GM12865 (cell line): ENCODE data around the gene OTOR.

Experiments
- DNase-seq: peaks from one replicate; pipeline ENCODE4 v3.0.0; 2010; ENCODE audit warnings: low read depth
- H3K4me3 ChIP-seq: 2 replicates; pipeline ENCODE4 v1.5.1; 2011; ENCODE audit warnings: mild to moderate bottlenecking, low read depth, low read length, control low read depth
- TF ChIP-seq, protein P1 (sequence below): IDR thresholded peaks from 2 replicates; pipeline ENCODE4 v1.5.1; 2011; ENCODE audit warnings: low read length, control low read depth, low read depth, inconsistent platforms; ENCODE audit not compliant: insufficient read depth; ENCODE audit errors: missing control alignments

Gene OTOR

DNA sequence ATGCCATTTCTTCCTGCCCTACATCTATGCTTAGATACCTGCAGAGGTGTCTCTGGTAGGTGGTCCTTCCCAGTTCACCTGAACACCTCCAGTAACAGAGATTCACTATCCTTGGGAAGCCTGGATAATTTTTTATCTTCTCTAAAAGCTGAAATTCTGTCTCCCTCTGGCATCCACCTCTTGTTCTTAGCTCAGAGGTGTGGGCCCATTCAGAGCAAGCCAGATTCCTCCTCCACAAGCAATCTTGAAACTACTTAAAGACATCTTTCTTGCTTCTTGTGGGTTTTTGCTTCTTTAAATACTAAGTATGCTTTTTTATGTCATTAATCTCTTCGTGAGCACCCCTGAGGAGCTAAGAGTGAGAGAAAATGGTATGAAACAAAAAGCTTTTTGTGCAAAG, 28.7 kb upstream of the OTOR start:
- DNase-seq = no peak
- no peak overlapping the region for H3K4me3 ChIP-seq
- TF ChIP-seq, protein P1, sequence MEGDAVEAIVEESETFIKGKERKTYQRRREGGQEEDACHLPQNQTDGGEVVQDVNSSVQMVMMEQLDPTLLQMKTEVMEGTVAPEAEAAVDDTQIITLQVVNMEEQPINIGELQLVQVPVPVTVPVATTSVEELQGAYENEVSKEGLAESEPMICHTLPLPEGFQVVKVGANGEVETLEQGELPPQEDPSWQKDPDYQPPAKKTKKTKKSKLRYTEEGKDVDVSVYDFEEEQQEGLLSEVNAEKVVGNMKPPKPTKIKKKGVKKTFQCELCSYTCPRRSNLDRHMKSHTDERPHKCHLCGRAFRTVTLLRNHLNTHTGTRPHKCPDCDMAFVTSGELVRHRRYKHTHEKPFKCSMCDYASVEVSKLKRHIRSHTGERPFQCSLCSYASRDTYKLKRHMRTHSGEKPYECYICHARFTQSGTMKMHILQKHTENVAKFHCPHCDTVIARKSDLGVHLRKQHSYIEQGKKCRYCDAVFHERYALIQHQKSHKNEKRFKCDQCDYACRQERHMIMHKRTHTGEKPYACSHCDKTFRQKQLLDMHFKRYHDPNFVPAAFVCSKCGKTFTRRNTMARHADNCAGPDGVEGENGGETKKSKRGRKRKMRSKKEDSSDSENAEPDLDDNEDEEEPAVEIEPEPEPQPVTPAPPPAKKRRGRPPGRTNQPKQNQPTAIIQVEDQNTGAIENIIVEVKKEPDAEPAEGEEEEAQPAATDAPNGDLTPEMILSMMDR = no peak

- H3K4me3 ChIP-seq = peak overlapping the region; percentile 82
- TF ChIP-seq, protein P1 = no peak
- DNase-seq = no peak
Observed at GRCh38 chr20:16729080-16729479, 19.1 kb upstream of the OTOR start.

DNA sequence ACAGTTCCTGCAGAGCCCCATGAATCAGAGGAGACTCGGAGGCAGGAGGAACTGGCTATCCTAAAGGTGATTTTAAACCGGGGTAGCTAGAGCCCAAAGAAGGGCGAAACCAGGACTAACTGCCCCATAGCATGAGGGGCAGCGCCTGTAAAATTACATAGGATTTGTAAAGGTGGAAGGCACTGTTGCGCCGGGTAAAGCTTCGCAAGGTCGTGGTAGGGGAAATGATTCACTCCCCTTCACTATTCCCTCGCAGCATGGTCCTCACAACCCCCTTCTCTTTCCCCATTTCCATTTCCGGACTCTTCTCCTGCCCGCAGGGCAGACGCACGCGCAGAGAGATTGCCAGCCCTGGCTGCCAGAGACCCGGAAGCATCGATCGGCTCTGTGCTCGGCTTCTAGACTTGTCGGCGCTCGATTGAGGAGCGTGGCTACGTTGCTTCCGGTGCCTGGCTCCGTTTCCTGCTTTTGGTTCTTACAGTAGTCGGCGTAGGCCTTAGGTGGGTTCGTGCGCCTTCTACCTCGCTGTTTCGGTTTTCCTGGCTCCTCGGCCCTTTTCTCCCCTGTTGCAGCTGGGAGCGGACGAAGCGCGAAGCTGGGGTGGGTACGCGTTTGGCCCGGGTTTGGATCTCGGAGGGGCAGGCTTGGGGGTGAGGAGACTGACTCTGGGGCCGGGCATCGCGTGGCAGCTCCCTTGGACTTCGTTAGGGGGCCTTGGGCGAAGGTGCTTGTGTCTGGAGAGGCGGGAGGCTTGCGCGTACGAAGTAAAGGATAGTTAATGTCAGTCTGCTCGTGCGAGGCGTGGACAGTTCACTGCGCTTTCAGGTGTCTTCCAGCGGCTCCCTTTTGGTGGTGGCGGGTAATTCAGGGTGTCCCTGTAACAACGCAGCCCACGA, 18.3 kb upstream of the OTOR start, which contains the start of gene SNRPB2:
TSS of gene SNRPB2 (plus strand) at position 462 of the 896 bp plus-strand sequence. CDS start 1,677 bp downstream, outside the sequence.
- H3K4me3 ChIP-seq = peak within 1 kb of the TSS; percentile 82
- peak; percentile 96 for DNase-seq
- TF ChIP-seq, protein P1 = no peak

DNA sequence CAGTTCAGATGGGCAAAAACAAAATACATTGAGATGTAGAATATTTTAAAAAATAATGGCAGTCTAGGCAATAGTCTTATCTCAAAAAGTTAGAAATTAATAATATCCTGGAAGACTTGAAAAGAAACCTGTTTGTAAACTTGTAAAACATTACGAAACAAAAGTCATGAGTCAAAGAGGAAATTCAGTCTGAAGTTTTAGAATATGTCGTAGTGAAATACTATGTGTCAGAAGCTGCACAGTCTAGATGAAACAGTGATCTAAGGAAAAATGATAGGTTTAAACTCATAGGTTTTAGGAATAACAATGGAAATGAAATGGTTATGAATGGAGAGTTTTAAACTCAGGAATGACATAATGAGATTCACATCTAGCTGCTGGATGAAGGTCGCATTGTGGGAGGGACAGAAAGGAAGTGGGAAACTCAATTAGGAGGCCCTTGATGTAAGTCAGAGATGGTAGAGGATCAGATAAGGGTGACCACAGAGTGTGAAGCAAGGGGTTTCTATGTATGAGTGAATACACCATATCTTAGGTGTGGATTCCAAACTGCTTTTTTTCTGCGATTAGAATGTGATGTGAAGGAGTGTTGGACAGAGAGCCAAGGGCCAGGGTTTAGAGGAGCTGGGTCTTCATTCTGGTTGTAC, 15.5 kb upstream of the OTOR start:
- H3K4me3 ChIP-seq = no peak overlapping the region
- DNase-seq = no peak

GRCh38 chr20:16740365-16741072, 7.6 kb upstream of the OTOR start:
- DNase-seq = no peak
- TF ChIP-seq, protein P1 = no peak
- H3K4me3 ChIP-seq = no peak overlapping the region

More for the DNA sequence above, 15.5 kb upstream of the OTOR start:
- TF ChIP-seq, protein P1 = no peak

DNA sequence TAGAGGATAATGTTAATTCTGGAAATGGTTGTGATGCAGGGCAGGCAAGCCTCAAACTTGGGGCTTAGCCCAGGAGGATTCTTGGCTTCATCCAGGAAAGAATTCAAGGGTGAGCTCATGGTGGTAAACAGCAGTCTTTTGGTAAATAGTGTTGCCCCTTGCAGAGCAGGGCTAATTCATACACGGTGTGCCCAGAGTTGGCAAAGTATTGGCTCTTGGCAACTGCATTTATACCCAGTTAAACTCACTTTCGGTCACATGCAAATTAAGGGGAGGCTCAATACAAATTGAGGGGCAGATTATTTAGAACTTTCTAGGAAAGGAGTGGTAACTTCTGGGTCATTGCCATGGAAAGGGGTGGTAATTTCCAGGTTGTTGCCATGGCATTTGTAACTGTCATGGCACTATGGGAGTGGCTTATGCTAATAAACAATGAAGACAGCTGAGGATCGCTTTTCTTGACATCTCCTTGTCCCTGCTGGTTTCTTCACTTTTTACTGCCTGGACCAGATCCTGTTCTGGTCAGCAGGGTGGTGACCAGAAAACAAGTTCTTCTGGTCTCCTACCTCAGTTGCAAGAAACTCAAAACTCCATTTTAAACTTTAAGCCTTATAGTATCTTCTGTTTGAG, 3.9 kb upstream of the OTOR start:
- TF ChIP-seq, protein P1 = no peak
- H3K4me3 ChIP-seq = no peak overlapping the region
- no peak for DNase-seq
